Stimulated activated effector memory CD8-positive, alpha-beta T cell treated with anti-CD3 and anti-CD28 coated beads, Interleukin-12 subunit alpha, Interleukin-12 subunit beta, amount 100 ng/mL, for 72 hours (primary cell): Measurements from ENCODE around the gene CNFN.

ENCODE experiments used
- ATAC-seq: fragments of 150-1000 bp; cut with Tn5 transposase; 2 replicates; pipeline ENCODE4 v1.10.0; 2021
- DNase-seq, 2 donors: peaks; one replicate each; pipeline ENCODE4 v3.0.0; 2021 to 2022; ENCODE audit warnings: low spot score in 2 of 2
- H3K27ac Mint-ChIP-seq: one replicate; pipeline ENCODE4 v1.8.0; 2022; ENCODE audit warnings: mild to moderate bottlenecking, mixed read lengths
- H3K36me3 Mint-ChIP-seq: one replicate; pipeline ENCODE4 v1.8.0; 2022; ENCODE audit warnings: mild to moderate bottlenecking, mixed read lengths
- H3K4me1 Mint-ChIP-seq: one replicate; pipeline ENCODE4 v1.8.0; 2022; ENCODE audit warnings: mixed read lengths
- H3K4me3 Mint-ChIP-seq: one replicate; pipeline ENCODE4 v1.8.0; 2022; ENCODE audit warnings: mild to moderate bottlenecking, mixed read lengths
- H3K9me3 Mint-ChIP-seq: one replicate; pipeline ENCODE4 v1.8.0; 2022; ENCODE audit warnings: mixed read lengths

Gene CNFN

GRCh38 chr19:42369433-42370067 is 20.5 kb downstream of the CNFN start:
- no peak overlapping the region for H3K4me3 Mint-ChIP-seq
- no peak for DNase-seq
- H3K27ac Mint-ChIP-seq: peak overlapping the region; percentile 58
- H3K9me3 Mint-ChIP-seq: no peaks in the 10 kb centered on the region
- no peaks in the 10 kb centered on the region for H3K4me1 Mint-ChIP-seq
- peaks cover 4% of the 10 kb centered on the region for H3K36me3 Mint-ChIP-seq
- ATAC-seq: no peak

- Mint-ChIP-seq H3K9me3 (no peaks in the 10 kb centered on the region), H3K4me1 (no peaks in the 10 kb centered on the region), H3K36me3 (peaks cover 5% of the 10 kb centered on the region), H3K4me3 (no peak overlapping the region), H3K27ac (no peak overlapping the region)
- ATAC-seq (no peak), DNase-seq (no peak)
Measured at GRCh38 chr19:42368765-42369164, 21.3 kb downstream of the CNFN start.

- H3K4me1 Mint-ChIP-seq: no peaks in the 10 kb centered on the region
- H3K9me3 Mint-ChIP-seq: no peaks in the 10 kb centered on the region
- peaks cover 9% of the 10 kb centered on the region for H3K36me3 Mint-ChIP-seq
- ATAC-seq (no peak), DNase-seq (no peak)
- H3K27ac Mint-ChIP-seq: no peak overlapping the region
- H3K4me3 Mint-ChIP-seq: no peak overlapping the region
Measured at GRCh38 chr19:42368360-42368759, 21.7 kb downstream of the CNFN start.

GRCh38 chr19:42367929-42368328 is 22.2 kb downstream of the CNFN start:
- ATAC-seq (no peak), DNase-seq (no peak)
- Mint-ChIP-seq H3K36me3 (peaks cover 9% of the 10 kb centered on the region), H3K4me3 (no peak overlapping the region), H3K27ac (no peak overlapping the region), H3K4me1 (no peaks in the 10 kb centered on the region), H3K9me3 (no peaks in the 10 kb centered on the region)

- no peak overlapping the region for H3K4me3 Mint-ChIP-seq
- peaks cover 9% of the 10 kb centered on the region for H3K36me3 Mint-ChIP-seq
- no peak for ATAC-seq
- H3K27ac Mint-ChIP-seq: no peak overlapping the region
- DNase-seq: no peak
- H3K4me1 Mint-ChIP-seq: no peaks in the 10 kb centered on the region
- H3K9me3 Mint-ChIP-seq: no peaks in the 10 kb centered on the region
Measured at GRCh38 chr19:42366673-42367072, 23.4 kb downstream of the CNFN start.

- Mint-ChIP-seq H3K4me3 (no peak overlapping the region), H3K36me3 (peaks cover 5% of the 10 kb centered on the region), H3K9me3 (no peaks in the 10 kb centered on the region), H3K4me1 (no peaks in the 10 kb centered on the region), H3K27ac (no peak overlapping the region)
- no peak for ATAC-seq
- DNase-seq: no peak
Measured at GRCh38 chr19:42363614-42364346, 26.3 kb downstream of the CNFN start.

- ATAC-seq (no peak), DNase-seq (no peak)
- Mint-ChIP-seq H3K4me1 (no peaks in the 10 kb centered on the region), H3K27ac (no peak overlapping the region), H3K9me3 (no peaks in the 10 kb centered on the region), H3K36me3 (peaks cover 5% of the 10 kb centered on the region), H3K4me3 (no peak overlapping the region)
Measured at GRCh38 chr19:42362891-42363440, 27.1 kb downstream of the CNFN start.

GRCh38 chr19:42362342-42362741 is 27.8 kb downstream of the CNFN start:
- no peaks in the 10 kb centered on the region for H3K4me1 Mint-ChIP-seq
- peaks cover 11% of the 10 kb centered on the region for H3K36me3 Mint-ChIP-seq
- H3K9me3 Mint-ChIP-seq: no peaks in the 10 kb centered on the region
- no peak overlapping the region for H3K27ac Mint-ChIP-seq
- DNase-seq: no peak
- ATAC-seq: no peak
- H3K4me3 Mint-ChIP-seq: no peak overlapping the region

- ATAC-seq (no peak), DNase-seq (no peak)
- H3K4me3 Mint-ChIP-seq: no peak overlapping the region
- peaks cover 11% of the 10 kb centered on the region for H3K36me3 Mint-ChIP-seq
- H3K9me3 Mint-ChIP-seq: no peaks in the 10 kb centered on the region
- H3K4me1 Mint-ChIP-seq: no peaks in the 10 kb centered on the region
- peak overlapping the region; percentile 68 for H3K27ac Mint-ChIP-seq
Measured at GRCh38 chr19:42361545-42361910, 28.6 kb downstream of the CNFN start.

GRCh38 chr19:42360787-42361544 is 29.1 kb downstream of the CNFN start:
- H3K9me3 Mint-ChIP-seq: no peaks in the 10 kb centered on the region
- H3K4me1 Mint-ChIP-seq: no peaks in the 10 kb centered on the region
- ATAC-seq: no peak
- H3K36me3 Mint-ChIP-seq: peaks cover 11% of the 10 kb centered on the region
- peak overlapping the region; percentile 68 for H3K27ac Mint-ChIP-seq
- DNase-seq: no peak
- no peak overlapping the region for H3K4me3 Mint-ChIP-seq

GRCh38 chr19:42357290-42357689 is 32.8 kb downstream of the CNFN start:
- no peak overlapping the region for H3K4me3 Mint-ChIP-seq
- H3K4me1 Mint-ChIP-seq: no peaks in the 10 kb centered on the region
- DNase-seq (no peak), ATAC-seq (no peak)
- H3K27ac Mint-ChIP-seq: peak overlapping the region; percentile 82
- peaks cover 12% of the 10 kb centered on the region for H3K36me3 Mint-ChIP-seq
- H3K9me3 Mint-ChIP-seq: no peaks in the 10 kb centered on the region

GRCh38 chr19:42356686-42357085 is 33.4 kb downstream of the CNFN start:
- no peak overlapping the region for H3K27ac Mint-ChIP-seq
- peaks cover 12% of the 10 kb centered on the region for H3K36me3 Mint-ChIP-seq
- no peaks in the 10 kb centered on the region for H3K9me3 Mint-ChIP-seq
- DNase-seq (no peak), ATAC-seq (no peak)
- peaks cover 5% of the 10 kb centered on the region for H3K4me1 Mint-ChIP-seq
- no peak overlapping the region for H3K4me3 Mint-ChIP-seq

- Mint-ChIP-seq H3K9me3 (no peaks in the 10 kb centered on the region), H3K36me3 (peaks cover 12% of the 10 kb centered on the region), H3K4me3 (no peak overlapping the region), H3K27ac (no peak overlapping the region), H3K4me1 (peaks cover 6% of the 10 kb centered on the region)
- no peak for DNase-seq
- no peak for ATAC-seq
Measured at GRCh38 chr19:42355896-42356295, 34.2 kb downstream of the CNFN start.

GRCh38 chr19:42353341-42354015 is 36.6 kb downstream of the CNFN start:
- peaks cover 12% of the 10 kb centered on the region for H3K36me3 Mint-ChIP-seq
- no peak overlapping the region for H3K4me3 Mint-ChIP-seq
- peaks cover 6% of the 10 kb centered on the region for H3K4me1 Mint-ChIP-seq
- no peak for DNase-seq
- ATAC-seq: no peak
- no peaks in the 10 kb centered on the region for H3K9me3 Mint-ChIP-seq
- H3K27ac Mint-ChIP-seq: no peak overlapping the region
